ENCODE measurements around the gene ISYNA1.

ISYNA1 gene

GRCh38 chr19:18419699-18420460 lies 18.1 kb downstream of the ISYNA1 start:
- H3K4me3 ChIP-seq (ENCODE audit: low read depth, low read length) = peak overlapping the region; percentile 73
- TF ChIP-seq CTCF (IDR thresholded peaks at IDR 0.05; ENCODE audit: low read depth, low read length) = no peak

GRCh38 chr19:18419195-18419698 lies 18.7 kb downstream of the ISYNA1 start, which contains the start of gene SSBP4:
Gene SSBP4 (plus strand): TSS chr19:18419398. CDS start chr19:18419649, 251 bp downstream.
- TF ChIP-seq CTCF (IDR thresholded peaks at IDR 0.05; ENCODE audit: low read depth, low read length) = no peak
- peak within 1 kb of the TSS; percentile 73 for H3K4me3 ChIP-seq (ENCODE audit: low read depth, low read length)

- H3K4me3 ChIP-seq (ENCODE audit: low read depth, low read length) = peak overlapping the region; percentile 27; the same call in 1 of the 2 replicates
- TF ChIP-seq CTCF (IDR thresholded peaks at IDR 0.05; ENCODE audit: low read depth, low read length) = no peak
These were observed 19.3 kb downstream of the ISYNA1 start for GRCh38 chr19:18418483-18419194.

- TF ChIP-seq CTCF (IDR thresholded peaks at IDR 0.05; ENCODE audit: low read depth, low read length) = no peak
- no peak overlapping the region for H3K4me3 ChIP-seq (ENCODE audit: low read depth, low read length)
These were observed 19.9 kb downstream of the ISYNA1 start for GRCh38 chr19:18418029-18418482.

- TF ChIP-seq CTCF (IDR thresholded peaks at IDR 0.05; ENCODE audit: low read depth, low read length) = no peak
- H3K4me3 ChIP-seq (ENCODE audit: low read depth, low read length) = peak overlapping the region; percentile 50
These were observed 20.5 kb downstream of the ISYNA1 start for GRCh38 chr19:18417250-18418028.

- no peak for TF ChIP-seq CTCF (IDR thresholded peaks at IDR 0.05; ENCODE audit: low read depth, low read length)
- H3K4me3 ChIP-seq (ENCODE audit: low read depth, low read length) = peak overlapping the region; percentile 50
These were observed 21.1 kb downstream of the ISYNA1 start for GRCh38 chr19:18416778-18417249.

All from WI38 (cell line).